Activated gamma-delta T cell (primary cell): ENCODE data around the gene EGFL7.

Source experiments
- DNase-seq: peaks from one replicate; lab custom pipeline; 2025; lab: John Stamatoyannopoulos, UW

The EGFL7 gene

DNA sequence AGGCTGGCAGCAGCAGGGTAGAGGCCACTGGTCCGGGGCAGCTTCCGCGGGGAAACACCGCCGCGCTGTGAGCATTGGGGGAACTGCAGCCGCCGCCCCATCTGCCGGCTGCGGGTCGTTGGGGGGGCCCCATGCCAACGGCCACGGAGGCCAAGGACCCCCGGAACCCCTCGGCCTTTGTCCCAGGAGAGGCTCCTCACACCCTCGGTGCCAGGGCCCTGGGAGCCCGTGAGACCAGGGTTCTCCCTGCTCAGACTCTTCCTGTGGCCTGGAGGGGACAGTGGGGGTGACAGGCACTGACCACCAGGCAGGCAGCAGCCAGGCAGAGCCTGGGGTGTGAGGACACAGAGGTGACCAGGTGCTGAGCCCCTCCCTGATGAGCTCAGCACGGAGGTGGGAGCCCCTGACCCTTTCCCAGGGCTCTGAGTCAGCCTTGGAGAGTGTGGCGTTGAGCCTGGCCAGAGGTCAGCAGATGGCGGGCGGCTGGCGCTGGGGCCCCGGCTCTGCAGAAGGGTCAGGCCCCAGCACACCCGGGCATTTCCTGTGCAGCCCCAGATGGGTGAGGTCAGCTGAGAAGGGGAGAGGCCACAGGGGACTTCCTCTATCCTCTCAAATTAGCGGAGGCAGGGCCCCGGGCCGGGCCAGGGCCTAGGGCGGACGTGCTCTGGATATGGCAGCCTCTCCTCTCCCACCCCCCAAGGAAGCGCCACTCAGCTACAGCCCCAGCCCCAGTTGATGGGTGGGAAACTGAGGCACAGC lies 17.9 kb upstream of the EGFL7 start:
- DNase-seq = peak; percentile 41

DNA sequence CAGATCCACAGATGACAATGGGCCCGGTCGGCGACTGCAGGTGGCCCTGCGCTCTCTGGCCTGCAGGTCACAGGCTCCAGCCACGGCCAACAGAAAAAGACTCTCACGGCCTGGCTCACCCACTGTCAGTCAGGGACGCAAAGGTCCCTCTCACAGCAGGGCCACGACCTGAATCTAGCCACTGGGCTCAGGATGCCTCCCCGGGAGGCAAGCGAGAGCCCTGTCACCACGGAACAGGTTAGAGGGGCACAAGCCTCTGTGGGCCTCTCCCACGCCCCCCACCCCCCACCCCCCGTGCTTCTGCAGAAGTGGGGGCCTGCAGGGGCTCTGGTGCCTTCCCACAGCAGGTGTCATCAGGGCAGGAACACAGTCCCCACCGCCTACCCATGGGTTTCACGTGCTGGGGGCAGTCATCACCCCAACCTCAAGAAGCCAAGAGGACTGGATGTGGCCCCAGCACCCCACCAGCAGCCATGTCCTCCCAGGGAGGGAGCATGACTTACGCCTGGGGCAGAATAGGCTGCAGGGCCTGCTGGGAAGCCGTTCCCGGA lies 17.3 kb upstream of the EGFL7 start:
- DNase-seq = no peak

DNA sequence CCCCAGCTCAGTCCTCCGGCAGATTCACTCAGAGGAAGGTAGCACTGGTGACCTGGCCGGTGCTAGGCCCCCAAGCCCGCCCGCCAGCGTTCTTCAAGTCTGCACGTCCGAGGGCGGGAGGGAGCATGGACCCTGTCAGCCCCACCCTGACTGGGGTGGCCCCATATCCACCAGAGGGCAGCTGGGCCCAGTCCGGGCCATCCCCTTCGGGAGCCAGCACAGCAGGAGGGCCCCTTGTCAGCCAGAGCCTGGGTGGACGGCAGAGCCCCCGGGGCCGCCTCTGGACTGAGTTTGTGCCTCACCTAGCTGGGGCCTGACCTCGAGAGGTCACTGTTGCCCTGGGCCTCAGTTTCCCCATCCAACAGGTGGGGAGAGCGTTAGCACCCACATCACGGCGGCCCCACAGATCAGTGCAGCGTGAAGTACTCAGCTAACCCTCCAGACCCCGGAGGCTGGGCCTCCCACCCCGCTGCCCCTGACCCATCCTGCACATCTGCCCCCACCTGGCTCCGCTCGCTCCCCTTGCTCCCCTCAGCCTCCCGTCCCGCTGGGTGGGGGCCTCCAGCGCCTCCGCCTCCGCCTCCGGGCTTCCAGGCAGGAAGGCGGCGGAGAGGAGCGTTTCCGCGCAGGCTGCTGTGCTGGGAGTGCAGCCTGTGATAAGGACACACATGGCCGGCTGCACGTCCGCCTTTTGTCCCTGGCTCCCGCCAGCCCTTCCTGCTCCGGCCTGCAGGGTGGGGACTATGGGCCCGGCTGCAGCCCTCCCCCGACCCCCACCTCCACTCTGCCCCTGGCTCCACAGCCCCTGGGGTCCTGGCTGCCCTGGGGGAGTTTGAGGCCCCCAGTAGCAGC lies 16.6 kb upstream of the EGFL7 start:
- no peak for DNase-seq

DNA sequence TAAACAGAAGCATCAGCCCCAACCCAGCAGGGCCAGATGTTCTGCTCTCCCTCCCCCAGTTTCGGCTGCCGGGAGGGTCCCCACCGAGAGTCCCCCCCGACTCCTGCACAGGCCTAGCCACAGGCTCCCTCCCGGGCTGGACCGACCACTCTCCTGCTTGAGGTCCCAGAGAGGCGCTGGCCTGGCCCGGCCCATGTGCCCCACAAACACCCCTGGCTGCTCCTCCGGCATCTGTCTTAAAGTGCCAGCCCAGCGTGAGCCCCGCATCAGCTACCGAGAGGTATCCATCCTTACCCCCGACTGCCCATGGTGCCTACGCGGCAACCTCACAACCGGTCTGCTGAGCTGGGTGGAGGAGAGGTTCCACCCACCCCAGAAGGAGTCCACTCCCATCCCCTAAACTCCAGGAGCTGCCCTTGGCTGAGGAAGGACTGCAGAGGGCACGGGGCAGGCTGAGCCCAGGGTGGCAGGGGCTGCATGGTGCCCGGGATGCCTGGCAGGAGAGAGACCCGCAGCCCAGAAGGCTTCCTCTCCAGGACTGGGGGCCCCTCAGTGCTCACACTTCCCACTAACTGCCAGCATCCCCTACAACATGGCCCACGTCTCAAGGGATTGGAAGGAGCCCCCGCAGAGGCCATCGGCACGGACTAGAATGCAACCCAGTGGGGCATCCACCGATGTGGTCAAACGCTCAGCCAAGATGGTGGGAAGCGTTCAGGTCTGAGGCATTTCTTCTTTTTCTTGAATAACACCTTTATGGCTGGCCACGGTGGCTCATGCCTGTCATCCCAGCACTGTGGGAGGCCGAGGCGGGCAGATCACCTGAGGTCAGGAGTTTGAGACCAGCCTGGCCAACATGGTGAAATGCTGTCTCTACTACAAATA lies 15.6 kb upstream of the EGFL7 start:
- DNase-seq = no peak

DNA sequence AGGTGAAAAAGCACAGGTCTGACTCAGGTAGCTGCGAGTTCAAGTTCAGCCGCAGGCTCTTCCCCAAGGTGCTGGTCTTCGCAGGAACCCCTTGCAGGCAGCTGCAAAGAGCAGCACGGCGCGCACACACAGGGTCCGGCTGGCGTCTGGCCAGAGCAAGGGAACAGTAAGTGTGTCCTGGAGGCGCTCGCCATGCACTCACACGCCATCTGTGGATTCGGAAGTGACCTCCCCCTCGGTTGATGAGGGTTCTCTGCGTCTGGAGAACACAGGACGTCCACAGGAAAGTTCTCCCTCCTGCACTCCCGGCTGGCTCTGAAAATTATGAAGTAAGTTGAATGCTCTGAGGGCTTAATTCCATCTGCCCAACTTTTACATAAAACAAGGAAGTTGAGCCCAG lies 14.0 kb upstream of the EGFL7 start:
- DNase-seq = no peak

DNA sequence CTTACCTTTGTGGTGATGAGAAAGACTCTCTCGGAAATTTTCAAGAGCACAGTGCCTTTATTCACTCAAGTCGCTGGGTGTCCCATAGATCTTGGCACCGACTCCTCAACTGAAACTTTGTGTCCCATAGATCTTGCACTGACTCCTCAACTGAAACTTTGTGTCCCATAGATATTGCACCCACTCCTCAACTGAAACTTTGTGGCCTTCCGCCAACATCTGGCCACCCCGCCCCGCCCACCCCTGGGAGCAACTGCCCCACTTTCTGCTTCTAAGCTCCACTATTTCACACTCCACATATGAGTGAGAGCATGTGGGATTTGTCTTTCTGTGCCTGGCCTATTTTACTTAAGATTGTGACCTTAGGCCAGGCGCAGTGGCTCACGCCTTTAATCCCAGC lies 12.7 kb upstream of the EGFL7 start:
- DNase-seq = no peak

DNA sequence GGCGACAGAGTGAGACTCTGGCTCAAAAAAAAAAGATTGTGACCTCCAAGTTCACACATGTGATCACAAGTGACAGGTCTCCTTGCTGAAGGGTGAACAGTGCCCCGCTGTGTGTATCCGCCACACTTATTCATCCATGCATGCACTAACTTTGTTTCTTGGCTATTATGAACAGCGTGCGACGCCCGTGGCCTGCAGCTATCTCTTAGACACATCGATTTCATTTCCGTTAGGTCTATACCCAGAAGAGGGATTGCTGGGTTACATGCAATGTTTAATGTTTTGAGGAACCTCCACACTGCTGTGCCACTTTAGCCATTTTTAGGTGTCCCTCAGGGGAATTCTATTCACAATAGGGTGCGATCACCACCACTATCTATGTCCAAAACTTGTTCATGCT lies 12.1 kb upstream of the EGFL7 start:
- no peak for DNase-seq

DNA sequence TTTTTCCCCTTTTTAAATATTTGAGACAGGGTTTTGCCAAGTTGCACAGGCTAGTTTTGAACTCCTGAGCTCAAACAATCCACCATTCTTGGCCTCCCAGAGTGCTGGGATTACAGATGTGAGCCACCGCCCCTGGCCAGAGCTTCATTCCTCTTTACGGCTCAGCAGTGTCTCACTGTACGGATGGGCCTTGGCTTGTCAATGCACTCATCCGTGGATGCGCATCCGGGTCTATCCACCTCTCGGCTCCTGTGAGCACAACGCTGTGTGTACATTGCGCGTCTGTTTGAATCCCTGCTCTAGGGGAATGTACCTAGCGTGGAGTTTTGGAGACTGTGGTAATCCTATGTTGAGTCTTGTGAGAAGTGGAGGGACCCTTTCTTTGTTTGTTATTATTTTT lies 10.9 kb upstream of the EGFL7 start:
- DNase-seq = no peak

DNA sequence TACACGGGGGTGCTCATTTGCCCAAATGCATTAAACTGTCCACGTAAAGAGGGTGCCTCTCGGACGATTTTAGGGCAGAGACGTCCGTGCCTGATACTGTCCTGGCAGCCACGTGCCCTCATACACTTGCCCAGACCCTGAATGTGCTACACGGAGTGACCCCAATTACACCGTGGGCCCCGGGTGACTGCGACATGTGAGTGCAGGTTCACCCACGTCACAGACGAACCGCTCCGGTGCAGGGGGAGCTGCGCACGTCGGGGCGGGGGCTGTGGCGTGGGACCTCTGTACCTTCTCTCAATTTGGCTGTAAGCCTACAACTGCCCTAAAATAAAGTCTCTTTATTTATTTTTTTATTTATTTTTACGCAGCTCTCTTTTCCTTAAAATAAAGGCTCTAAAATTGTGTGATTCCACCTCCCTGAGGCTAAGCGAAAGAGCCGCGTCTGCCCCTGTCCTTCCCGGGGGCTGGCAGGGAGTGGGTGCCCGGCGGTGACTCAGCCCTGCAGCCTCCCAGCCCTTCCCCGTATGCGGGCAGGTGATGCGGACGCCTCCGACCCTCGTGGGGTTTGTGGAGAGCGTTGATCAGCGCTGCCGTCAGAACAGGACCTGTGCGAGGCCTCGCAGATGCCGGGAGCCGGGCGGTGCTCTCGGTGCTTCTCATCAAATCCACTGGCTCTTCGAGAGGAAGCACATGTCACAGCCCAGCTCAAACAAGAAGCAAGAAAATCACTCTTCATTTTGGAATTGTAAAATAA lies 9.2 kb upstream of the EGFL7 start:
- no peak for DNase-seq

DNA sequence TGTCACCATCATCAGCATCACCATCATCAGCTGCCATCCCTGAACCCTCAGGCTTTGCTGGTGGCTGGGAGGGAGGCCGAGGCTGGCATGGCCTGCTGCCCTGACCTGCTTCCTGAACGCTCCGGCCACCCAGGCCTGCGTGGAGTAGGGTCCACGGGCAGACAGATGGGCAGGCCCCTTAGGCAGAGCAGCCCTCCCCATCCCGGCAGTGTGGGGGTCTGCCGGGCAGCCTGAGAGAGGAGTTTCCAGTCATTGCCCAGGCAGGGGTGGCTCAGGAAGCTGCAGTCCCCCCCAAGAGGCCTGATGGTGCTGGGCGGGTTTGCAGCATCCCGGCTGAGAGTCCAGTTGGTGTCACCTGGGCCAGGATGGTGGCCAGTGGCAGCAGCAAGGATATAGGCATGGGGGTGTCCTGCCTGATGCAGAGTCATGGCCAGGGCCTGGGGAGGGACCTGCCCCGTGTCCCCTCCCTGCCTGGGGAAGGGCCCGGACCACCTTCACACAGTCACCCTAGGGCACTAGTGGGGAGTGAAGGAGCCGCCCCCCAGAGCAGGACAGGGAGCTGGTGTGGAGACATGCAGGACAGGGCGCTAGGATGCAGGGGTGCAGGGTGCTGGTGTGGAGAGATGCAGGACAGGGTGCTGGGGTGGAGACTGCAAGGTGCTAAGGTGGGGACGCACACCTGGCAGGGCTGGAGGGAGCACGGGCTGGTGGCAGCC lies 7.7 kb upstream of the EGFL7 start:
- no peak for DNase-seq

DNA sequence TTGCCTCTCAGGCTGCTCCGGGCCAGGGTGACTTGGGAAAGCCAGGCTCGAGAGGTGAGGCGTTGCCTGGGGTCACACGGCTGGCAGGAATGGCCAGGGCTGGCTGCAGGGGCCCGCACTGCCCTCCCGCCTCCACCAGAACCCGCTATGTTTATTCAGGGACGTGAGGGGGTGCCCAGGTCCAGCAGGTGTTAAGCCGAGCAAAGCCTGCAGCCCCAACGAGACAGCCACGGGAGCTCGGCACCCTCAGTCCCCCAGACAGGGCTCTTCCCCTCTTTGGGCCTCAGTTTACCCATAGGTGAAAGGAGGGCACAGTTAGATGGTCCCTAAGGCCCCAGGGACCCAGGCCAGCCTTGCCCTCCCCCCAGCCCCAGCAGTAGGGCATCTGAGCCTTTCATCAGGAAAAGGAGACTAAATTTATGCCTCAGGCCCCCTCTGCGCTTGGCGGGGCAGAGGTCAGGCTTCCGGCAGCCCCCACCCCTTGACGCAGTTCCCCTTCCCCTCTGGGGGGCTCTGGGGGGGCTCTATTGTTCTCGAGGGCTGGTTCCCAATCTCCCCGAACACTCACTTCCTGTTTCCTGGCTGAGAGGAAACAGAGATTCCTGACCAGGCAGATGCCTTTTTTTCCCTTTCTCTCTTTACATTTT lies 7.1 kb upstream of the EGFL7 start:
- no peak for DNase-seq

DNA sequence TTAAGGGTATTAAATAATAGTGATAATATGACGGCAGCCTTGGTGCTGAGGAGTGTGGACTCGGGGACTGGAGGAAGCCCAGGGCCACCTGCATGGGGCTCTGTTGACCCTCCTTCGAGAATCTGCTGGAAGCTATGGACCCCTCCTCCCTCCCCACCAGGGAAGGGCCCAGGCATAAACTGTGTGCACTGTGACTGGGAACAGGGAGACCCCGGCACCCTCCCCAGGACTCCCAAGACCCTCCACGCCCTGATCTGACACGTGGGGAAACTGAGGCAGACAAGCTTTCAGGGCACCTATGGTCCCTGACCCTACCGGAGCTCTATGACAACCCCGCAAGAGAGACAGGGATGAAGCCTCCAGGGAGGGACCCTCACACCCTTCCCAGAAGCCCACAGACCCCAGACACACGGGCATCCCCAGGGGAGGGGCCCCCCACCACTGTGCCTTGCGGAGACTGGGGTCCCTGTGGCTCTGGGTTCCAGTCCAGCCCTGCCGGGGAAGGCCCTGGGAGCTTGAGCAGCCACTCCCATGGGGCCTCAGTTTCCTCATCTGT lies 6.5 kb upstream of the EGFL7 start:
- no peak for DNase-seq

DNA sequence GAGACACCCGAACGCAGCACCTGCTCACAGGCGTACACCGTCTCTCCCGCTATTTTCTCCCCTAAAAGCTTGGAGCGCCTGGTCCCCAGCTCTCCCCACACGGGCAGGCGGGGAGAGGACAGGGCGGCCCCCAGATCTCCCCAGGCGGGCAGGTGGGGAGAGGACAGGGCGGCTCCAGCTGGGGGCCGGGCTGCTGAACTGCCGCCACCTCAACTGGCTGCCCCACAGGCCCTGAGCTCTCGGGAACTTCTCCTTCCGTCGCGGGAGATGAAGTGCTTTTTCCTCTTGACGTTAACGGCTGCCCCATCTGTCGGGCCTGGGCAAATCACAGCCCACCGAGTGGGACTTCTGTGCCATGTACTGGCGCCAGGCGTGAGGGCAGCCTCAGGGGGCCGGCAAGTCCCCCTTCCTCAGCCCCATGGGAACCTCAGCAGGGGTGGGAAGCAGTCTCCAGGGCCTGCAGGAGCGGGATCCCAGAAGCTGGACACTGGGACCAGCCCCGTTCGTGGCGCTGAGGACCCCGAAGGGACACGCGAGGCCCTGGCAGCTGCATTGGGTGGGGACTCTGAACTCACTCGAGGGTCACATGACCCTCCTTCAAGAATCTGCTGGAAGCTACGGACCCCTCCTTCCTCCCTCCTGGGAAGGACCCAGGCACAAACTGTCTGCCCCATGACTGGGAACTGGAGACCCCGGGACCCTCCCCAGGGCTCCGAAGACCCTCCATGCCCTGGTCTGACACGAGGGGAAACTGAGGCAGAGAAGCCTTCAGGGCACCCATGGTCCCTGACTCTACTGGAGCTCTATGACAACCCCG lies 5.7 kb upstream of the EGFL7 start:
- no peak for DNase-seq

DNA sequence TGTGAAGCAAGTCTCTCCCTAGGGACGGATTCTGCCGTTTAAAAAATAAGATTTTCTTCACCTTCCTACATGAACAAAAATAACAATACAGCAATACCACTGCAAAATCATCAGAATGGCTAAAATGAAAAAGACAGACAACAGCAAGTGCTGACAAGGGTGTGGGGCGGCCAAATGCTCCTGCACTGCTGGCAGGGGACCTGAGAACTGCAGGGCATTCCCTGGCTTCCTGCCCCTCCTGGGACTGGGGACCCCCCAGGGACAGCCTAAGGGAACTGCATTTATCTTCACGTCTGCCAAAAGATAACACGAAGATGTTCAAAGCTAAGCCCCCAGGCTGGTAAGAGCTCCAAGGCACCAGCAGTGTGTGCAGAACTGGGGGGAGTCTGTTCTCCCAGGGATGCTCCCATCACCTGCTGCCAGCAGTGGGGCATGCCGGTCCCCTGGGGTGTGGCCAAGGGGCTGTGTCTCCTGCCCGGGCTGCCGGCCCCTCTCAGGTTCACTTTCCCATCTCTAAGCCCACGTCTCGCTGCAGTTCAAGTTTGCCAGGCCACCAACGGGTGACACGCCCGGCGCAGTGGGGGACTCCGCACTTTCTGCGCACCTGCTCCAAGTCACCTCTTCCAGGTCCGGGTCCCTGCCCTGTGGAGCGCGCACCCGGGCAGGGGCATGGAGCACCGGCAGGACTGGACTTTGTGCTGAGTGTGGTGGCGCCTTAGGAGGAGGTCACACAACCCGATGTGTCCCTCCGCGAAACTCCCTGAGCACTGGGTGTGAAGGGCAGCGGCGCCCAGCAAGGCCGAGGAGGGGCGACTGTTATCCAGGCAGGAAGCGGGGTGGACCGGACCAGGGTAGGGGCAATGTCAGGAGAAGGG lies 4.5 kb upstream of the EGFL7 start:
- DNase-seq = no peak

DNA sequence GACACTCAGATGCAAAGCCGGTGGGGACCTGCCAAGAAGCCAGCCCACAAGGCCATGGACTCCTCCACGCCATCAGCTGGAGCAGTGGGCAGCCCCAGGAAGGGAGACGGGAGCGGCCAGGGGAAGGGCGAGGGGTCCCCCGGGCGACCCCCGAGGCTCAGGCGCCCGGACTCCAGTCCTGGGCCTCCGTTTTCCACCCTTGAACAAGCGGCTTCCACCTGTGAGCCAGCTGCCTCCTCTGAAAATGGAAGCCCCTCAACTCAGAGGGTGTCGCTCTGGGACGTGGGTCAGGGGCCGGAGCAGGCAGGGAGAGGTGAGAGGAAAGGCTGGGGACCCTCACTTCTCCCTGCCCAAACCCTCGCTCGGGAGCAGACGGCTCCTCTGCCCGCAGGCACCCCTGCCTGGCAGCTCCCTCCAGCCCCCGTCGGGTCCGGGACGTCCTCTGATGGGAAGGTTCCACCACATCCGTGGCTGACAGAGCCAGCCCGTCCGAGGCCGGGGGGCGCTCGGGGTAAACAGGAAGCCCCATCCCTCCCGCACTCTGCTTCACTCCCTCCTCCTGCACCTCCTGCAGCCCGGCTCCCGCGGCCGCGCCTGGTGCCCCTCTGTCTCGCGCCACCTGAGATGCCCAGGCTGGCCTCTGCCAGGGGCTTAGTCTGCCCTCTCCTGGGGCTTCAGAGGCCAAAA lies 3.7 kb upstream of the EGFL7 start:
- DNase-seq = no peak

DNA sequence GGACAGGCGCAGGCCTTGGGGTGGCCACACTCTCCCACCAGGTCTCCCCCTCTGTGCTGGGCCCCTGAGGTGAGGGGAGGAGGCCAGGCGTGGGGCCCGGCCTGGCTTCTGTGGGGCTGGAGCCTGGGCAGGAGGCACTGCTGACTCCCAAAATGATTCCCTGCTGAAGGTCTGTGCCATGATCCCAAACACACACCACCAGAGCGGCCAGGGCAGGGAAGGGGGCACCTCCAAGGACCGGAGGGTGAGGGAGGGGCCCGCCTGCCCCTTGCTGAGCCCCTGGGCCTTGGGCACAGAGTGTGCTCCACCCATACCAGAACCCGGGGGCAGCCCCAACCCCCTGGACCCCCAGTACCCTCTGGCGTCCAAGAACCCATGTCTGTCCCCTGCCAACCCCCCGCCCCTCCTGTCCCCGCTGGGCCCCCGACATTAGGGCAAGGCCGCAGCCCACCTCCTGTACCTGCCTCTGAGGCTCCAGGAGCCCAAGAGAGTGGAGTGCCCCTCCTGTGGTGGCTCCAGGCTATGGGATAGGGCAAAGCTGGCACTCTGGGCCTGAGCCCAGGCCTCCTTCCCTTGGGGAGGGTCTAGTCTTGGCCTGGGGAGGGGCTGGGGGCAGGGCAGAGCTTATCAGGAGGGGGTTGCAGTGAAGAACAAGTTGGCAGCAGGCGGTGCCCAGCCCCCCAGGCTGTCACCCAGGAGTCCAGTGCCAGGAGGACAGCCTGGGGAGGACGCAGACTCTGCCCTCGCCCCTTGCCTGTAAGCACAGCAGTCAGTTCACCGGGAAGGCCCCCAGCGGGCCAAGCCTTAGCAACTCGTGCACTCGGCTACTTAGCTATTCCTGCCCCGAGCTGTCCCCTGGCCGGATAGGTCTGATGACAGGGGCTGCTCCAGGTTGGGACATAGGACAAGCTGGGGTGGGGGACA lies 2.6 kb upstream of the EGFL7 start:
- no peak for DNase-seq
